Keratinocyte (primary cell): ENCODE measurements around the gene AHRR. TPM values are rescaled to one million over a fixed set of nuclear protein-coding genes. Genes with fewer than 3 reads are reported as not detected.
A peak's percentile ranks its signal among the peaks of the same experiment; 100 is the strongest.
"Not testable (repeated sequence)": the region's sequence is repeated elsewhere in the genome, so short reads cannot be mapped to it uniquely, and the experiment has no call there.

Experiments used
- DNase-seq: peaks from one replicate; pipeline ENCODE4 v3.0.0-alpha.2; 2011; ENCODE audit warnings: low read depth, missing footprints, low spot score
- FAIRE-seq: peaks from 2 replicates; lab custom pipeline; 2011; peaks lifted over from hg19 to GRCh38; lab: Jason Lieb, UNC
- H2AFZ ChIP-seq: 2 replicates; pipeline ENCODE4 v1.6.0; 2012; ENCODE audit warnings: low read length, control low read depth, inconsistent platforms; ENCODE audit not compliant: control insufficient read depth
- H3K27ac ChIP-seq: 2 replicates; pipeline ENCODE4 v1.5.1; 2011; ENCODE audit warnings: low read length; ENCODE audit not compliant: control insufficient read depth, insufficient read depth
- H3K27me3 ChIP-seq: 3 replicates; pipeline ENCODE4 v1.6.0; 2011; ENCODE audit warnings: low read length; ENCODE audit not compliant: control insufficient read depth, insufficient read depth; ENCODE audit errors: extremely low read depth
- H3K36me3 ChIP-seq, 2 experiments: 2 replicates in 1 of 2; 3 replicates in 1 of 2; pipeline ENCODE4 v1.5.1; 2011; ENCODE audit warnings: low read length in 2 of 2, mild to moderate bottlenecking in 1 of 2; ENCODE audit not compliant: control insufficient read depth in 2 of 2, insufficient read depth in 2 of 2; ENCODE audit errors: extremely low read depth in 1 of 2
- H3K4me1 ChIP-seq: 3 replicates; pipeline ENCODE4 v1.5.1; 2011; ENCODE audit warnings: low read length; ENCODE audit not compliant: control insufficient read depth, insufficient read depth; ENCODE audit errors: extremely low read depth
- H3K4me2 ChIP-seq: 3 replicates; pipeline ENCODE4 v1.6.0; 2011; ENCODE audit warnings: low read depth, low read length; ENCODE audit not compliant: control insufficient read depth, insufficient read depth; ENCODE audit errors: extremely low read depth
- H3K4me3 ChIP-seq, 3 experiments: fragments of 200-600 bp in 1 of 3; sonication (generic) in 1 of 3; 2 replicates in 2 of 3; 3 replicates in 1 of 3; pipeline ENCODE4 v1.5.1; 2011 to 2016; ENCODE audit warnings: low read length in 3 of 3, mild to moderate bottlenecking in 3 of 3, control low read depth in 2 of 3, inconsistent platforms in 1 of 3, low read depth in 1 of 3, mixed read lengths in 1 of 3, mixed run types in 1 of 3, moderate library complexity in 1 of 3; ENCODE audit not compliant: control insufficient read depth in 2 of 3, insufficient read depth in 2 of 3; ENCODE audit errors: extremely low read depth in 1 of 3
- H3K79me2 ChIP-seq: 2 replicates; pipeline ENCODE4 v1.6.0; 2012; ENCODE audit warnings: low read length; ENCODE audit not compliant: control insufficient read depth, insufficient read depth
- H3K9ac ChIP-seq: 3 replicates; pipeline ENCODE4 v1.6.0; 2011; ENCODE audit warnings: low read length; ENCODE audit not compliant: control insufficient read depth, insufficient read depth; ENCODE audit errors: extremely low read depth
- H3K9me1 ChIP-seq: 3 replicates; pipeline ENCODE4 v1.6.0; 2011; ENCODE audit warnings: low read length; ENCODE audit not compliant: control insufficient read depth, insufficient read depth; ENCODE audit errors: extremely low read depth
- H3K9me3 ChIP-seq: 2 replicates; pipeline ENCODE4 v1.5.1; 2012; ENCODE audit warnings: low read depth, low read length; ENCODE audit not compliant: control insufficient read depth
- H4K20me1 ChIP-seq: 3 replicates; pipeline ENCODE4 v1.6.0; 2011; ENCODE audit warnings: low read length; ENCODE audit not compliant: control insufficient read depth, insufficient read depth; ENCODE audit errors: extremely low read depth
- CTCF ChIP-seq, 3 experiments: IDR thresholded peaks in 1 of 3; conservative IDR thresholded peaks in 1 of 3; optimal IDR thresholded peaks in 1 of 3; 2 replicates in 2 of 3; 3 replicates in 1 of 3; pipeline versions ENCODE3 to v1.5.1; 2011; ENCODE audit warnings: low read length in 3 of 3, mild to moderate bottlenecking in 3 of 3, moderate library complexity in 2 of 3, control low read depth in 1 of 3, inconsistent platforms in 1 of 3; ENCODE audit not compliant: insufficient read depth in 2 of 3; ENCODE audit errors: extremely low read depth in 1 of 3
- EZH2 ChIP-seq: IDR thresholded peaks from one replicate; pipeline ENCODE4 v1.6.1; 2012; ENCODE audit warnings: inconsistent platforms, mild to moderate bottlenecking, low read length, moderate library complexity
- dilution Hi-C: fragments of 300-500 bp; cut with MboI; formaldehyde crosslinking; loops from one replicate; pipeline ENCODE4 v1.7.0; 2020; ENCODE audit warnings: low sequenced_read_pairs; ENCODE audit not compliant: extremely low pct_ligation_motif_present
- polyA plus RNA-seq, 5 experiments: library from polyadenylated mRNA; depleted of rRNA in 3 of 5; stranded (reverse) in 3 of 5; stranded (forward) in 1 of 5; unstranded in 1 of 5; fragments of >200 nt; gene quantifications; 1 replicate in 1 of 5; 2 replicates in 3 of 5; 3 replicates in 1 of 5; pipeline versions ENCODE4 v1.2.1 to v1.2.3, GENCODE V29; 2011 to 2012; ENCODE audit warnings: missing spikeins in 2 of 5, low read depth in 1 of 5, low replicate concordance in 1 of 5

The AHRR gene
- polyA plus RNA-seq, 1 donor (not counting 4 experiments of a cell fraction or from before 2014, with no cell fraction given): 0.24 TPM

- dilution Hi-C loops: no loop called here
- DNase-seq (no peak), FAIRE-seq (peak; percentile 81)
- Histone ChIP-seq H2AFZ (no peak overlapping the region), H3K4me2 (no peak overlapping the region), H3K4me1 (peaks cover 11% of the 10 kb centered on the region), H3K4me3 (no peak overlapping the region), H3K9ac (no peak overlapping the region), H3K27ac (no peak overlapping the region), H3K9me3 (no peaks in the 10 kb centered on the region), H3K79me2 (peaks cover 26% of the 10 kb centered on the region), H4K20me1 (peaks cover 29% of the 10 kb centered on the region), H3K36me3 (peaks cover 25 to 35% of the 10 kb centered on the region in 2 experiments), H3K9me1 (peaks cover 2% of the 10 kb centered on the region), H3K27me3 (no peaks in the 10 kb centered on the region)
- TF ChIP-seq EZH2 (no peak), CTCF (optimal IDR thresholded peaks at IDR 0.05 in 1 of 3, IDR thresholded peaks at IDR 0.05 in 1 of 3, conservative IDR thresholded peaks at IDR 0.05 in 1 of 3; ENCODE audit: extremely low read depth in 1 of 3, insufficient read depth in 2 of 3, low read length in 3 of 3) (peak; percentile 38 to 53 (median 51))
Measured at GRCh38 chr5:308672-309271, 12.7 kb upstream of the AHRR start.

DNA sequence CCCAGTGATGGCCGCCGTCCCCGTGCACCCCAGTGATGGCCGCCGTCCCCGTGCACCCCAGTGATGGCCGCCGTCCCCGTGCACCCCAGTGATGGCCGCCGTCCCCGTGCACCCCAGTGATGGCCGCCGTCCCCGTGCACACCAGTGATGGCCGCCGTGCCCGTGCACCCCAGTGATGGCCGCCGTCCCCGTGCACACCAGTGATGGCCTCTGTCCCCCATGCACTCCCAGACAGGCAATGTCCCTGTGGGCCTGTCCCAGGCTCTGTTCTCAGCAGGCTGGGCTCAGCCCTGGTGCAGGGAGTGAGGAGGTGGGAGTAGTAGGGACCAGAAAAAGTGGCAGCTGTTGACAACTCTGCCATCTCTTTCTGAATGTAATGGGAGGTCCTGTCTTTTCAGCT lies 11.7 kb upstream of the AHRR start:
- FAIRE-seq, DNase-seq, H3K27me3 ChIP-seq, H3K4me3 ChIP-seq, H3K9me3 ChIP-seq, H3K9ac ChIP-seq, H3K27ac ChIP-seq, H3K9me1 ChIP-seq, dilution Hi-C loops, H3K4me2 ChIP-seq, H2AFZ ChIP-seq: not testable (repeated sequence)
- H3K79me2 ChIP-seq: peaks cover 26% of the 10 kb centered on the region
- peaks cover 31 to 37% of the 10 kb centered on the region in 2 experiments for H3K36me3 ChIP-seq
- H3K4me1 ChIP-seq: peaks cover 11% of the 10 kb centered on the region
- H4K20me1 ChIP-seq: peaks cover 32% of the 10 kb centered on the region

GRCh38 chr5:310516-310915 lies 11.0 kb upstream of the AHRR start:
- Histone ChIP-seq H3K4me2 (no peak overlapping the region), H3K27me3 (no peaks in the 10 kb centered on the region), H3K36me3 (peaks cover 33 to 37% of the 10 kb centered on the region in 2 experiments), H3K9me1 (peaks cover 2% of the 10 kb centered on the region), H3K4me1 (peaks cover 11% of the 10 kb centered on the region), H3K9ac (no peak overlapping the region), H2AFZ (no peak overlapping the region), H3K79me2 (peaks cover 25% of the 10 kb centered on the region), H3K9me3 (no peaks in the 10 kb centered on the region), H3K27ac (no peak overlapping the region), H3K4me3 (no peak overlapping the region), H4K20me1 (peaks cover 32% of the 10 kb centered on the region)
- FAIRE-seq: no peak
- dilution Hi-C loops: no loop called here
- DNase-seq: no peak
- TF ChIP-seq CTCF (optimal IDR thresholded peaks at IDR 0.05 in 1 of 3, IDR thresholded peaks at IDR 0.05 in 1 of 3, conservative IDR thresholded peaks at IDR 0.05 in 1 of 3; ENCODE audit: extremely low read depth in 1 of 3, insufficient read depth in 2 of 3, low read length in 3 of 3) (no peak), EZH2 (no peak)
